Activated CD8-positive, alpha-beta memory T cell treated with anti-CD3 and anti-CD28 coated beads, Interleukin-2, amount 50 U/mL, for 1 hour (primary cell): Measurements from ENCODE around the gene PGM5.
"Not testable (repeated sequence)": the region's sequence is repeated elsewhere in the genome, so short reads cannot be mapped to it uniquely, and the experiment has no call there.

Source experiments
- DNase-seq: peaks from one replicate; pipeline ENCODE4 v3.0.0-alpha.2; 2020; ENCODE audit errors: extremely low read depth

Gene PGM5

DNA sequence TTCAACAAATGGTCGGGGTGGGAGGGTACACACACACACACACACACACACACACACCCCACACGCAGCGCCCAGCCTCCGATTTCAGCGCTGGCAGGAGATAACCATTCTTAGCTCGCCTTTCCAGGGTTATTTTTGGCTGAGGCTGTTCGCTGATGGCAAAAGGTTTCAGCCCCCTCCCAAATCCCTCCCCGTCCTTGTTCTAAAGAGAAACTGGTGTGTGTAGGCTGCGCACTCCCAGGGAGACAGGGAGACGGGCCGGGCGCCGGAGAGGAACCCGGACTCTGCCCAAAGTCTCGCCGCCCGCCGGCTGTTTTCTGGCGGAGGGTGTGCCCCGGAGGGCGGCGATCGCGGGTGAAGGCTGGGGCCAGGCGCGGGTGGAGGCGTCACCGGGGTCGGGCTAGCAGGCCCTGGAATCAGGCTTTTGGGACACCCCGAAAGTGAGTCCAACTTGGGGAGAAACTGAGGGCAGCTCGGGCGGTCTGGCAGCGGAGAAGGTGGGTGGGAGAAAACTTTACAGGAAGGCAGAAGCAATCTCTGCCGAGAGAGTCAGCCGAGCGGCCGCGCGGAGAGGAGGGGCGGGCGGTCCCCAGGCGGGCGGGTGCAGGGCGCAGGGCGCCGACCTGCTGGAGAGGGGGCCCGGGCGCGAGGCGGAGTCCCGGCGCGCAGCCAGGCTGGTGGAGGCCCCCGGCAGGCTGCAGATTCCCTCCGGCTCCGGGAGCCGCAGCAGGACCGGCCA, at the start of gene PGM5:
PGM5 (plus strand) TSS at position 232 of the 739 bp plus-strand sequence. CDS start 517 bp downstream, outside the sequence.
- not testable (repeated sequence) for DNase-seq

GRCh38 chr9:68307127-68307526, 49.3 kb upstream of the PGM5 start:
- not testable (repeated sequence) for DNase-seq

- DNase-seq = not testable (repeated sequence)
Measured at GRCh38 chr9:68307654-68308053, 48.8 kb upstream of the PGM5 start.

DNA sequence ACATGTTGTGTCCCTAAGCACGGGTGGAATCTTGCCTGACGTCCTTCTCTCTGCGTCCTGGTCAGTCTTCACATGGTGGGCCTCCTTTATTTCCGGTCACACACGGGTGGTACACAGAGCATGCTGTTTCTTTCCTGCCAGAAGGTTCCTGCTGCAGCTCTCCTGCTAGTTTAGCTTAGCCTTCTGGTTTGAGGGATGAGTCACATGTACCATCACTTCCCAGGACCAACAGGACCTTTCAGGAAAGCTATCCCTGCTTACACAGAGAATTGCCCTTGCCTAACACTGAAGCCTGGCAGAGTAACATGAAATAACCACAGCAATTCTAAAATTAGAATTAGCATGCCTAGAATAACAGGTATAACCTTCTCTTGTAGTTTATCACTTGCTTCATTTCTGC, 45.2 kb upstream of the PGM5 start:
- DNase-seq = not testable (repeated sequence)

- DNase-seq = not testable (repeated sequence)
Measured at GRCh38 chr9:68318209-68318608, 38.2 kb upstream of the PGM5 start.

GRCh38 chr9:68323749-68324148, 32.7 kb upstream of the PGM5 start:
- not testable (repeated sequence) for DNase-seq

GRCh38 chr9:68324518-68324917, 31.9 kb upstream of the PGM5 start:
- not testable (repeated sequence) for DNase-seq

DNA sequence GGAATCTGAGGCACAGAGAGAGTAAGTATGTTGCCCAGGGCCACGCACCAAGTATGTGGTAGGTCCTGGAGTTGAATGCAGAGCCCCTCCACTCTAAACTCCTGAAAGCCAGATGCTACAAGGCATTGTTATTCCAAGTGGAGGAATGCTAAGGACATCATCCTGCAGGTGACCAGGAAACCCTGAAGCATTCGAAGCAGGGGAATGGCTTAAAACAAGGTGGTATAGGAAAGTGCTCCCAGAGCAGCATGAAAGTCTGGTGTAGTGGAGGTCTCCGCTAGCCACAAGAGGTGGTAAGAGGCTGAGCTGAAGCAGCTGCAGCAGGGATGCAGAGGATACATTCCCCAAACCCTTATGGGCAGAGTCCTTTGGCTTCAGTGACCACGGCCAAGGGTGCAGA, 27.3 kb upstream of the PGM5 start:
- DNase-seq = not testable (repeated sequence)

DNA sequence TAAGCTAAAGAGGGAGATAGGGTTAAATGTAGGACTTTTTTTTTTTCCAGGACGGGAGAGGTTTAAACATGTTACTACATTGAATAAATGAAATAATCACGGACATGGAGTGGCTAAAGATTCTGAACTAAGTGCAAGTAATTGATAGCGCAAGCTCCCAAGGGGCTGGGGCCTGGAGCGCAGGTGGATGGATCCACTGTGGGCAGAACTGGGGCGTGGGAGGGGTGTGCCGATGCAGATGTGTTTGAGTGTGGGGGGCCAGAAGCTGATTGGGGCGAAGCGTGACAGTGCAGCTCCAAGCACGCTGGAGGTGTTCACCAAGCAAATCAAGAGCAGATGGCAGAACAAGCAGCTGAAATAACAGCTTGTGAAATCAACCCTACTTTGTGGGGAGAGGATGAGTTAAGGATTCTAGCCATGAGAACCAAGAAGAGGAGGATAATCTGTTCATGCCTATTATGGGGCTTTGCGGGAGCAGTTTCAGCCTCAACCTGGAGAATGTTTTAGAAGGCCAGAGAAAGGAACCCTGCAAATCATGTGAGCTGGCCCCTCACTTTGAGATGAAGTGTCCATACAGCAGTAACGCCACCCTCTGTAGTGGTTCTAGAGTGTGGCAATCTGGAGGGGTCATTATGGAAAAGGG, 25.8 kb upstream of the PGM5 start:
- not testable (repeated sequence) for DNase-seq

GRCh38 chr9:68332122-68332521, 24.3 kb upstream of the PGM5 start:
- not testable (repeated sequence) for DNase-seq

DNA sequence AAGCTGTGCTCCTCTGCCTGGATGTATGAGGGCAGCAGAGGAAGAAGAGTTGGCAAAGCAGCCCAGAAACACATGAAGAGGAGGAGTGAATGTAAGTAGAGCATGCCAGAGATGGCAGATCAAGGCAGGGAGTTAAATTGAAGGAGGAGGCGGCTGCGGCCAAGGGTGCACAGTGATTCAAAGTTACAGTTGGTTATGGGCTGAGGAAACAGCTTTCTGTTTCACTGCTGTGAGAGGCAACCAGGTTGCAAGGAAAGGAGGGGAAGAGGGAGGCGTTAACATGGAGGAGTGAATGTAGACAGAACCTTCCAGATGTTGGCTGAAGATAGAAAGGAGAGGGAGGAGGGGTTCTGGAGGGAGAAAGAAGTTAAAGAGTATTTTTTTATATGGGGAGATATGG, 20.5 kb upstream of the PGM5 start:
- DNase-seq = not testable (repeated sequence)

DNA sequence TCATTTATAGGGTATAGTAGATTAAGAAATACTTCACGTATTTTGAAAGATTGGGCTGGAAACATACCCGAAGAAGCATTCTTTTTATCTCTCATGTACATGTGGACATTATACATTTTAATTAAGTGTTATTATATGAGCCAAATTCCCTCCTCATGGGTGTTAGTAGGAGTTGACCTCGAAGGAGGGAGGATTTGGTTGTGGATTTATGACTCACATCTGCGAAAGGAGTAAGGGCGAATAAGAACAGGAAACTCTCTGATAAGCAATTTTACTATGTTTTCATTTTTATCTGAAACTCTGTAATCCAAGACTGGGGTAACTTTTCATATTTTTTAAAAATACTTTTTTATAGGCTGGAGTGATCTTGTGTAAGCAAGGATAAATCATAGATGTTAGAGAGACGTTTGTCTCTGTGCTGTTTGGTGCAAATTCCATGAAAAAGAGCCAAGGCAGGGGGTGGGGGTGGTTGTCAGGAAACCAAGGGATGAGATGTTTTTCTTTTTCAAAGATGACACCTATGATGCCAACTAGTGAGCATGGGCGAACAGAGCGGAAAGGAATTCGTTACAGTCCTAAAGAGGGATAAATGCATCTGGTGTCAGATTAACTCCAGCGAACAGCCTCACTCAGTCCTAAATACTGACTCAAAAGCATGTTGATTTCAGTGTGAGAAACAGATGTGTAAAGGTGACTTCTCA, 19.6 kb upstream of the PGM5 start:
- DNase-seq = not testable (repeated sequence)

DNA sequence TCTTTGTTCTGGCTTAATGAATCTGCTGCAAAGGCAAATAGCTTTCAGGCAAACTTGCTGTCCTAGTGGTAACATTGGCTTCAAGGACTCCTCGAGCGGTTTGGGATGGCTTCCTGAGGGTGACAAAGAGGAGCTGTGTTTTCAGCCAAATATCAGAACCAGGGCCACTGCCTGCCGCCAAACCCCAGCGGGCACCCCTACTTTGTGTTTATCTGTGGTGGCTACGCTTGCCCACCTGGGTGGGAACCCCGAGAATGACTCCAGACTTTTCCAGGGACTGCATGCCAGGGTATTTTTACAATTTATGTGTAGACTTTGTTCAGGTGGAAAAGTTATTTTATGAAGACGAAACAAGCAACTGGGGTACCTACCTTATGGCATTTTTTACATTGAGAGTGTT, 18.4 kb upstream of the PGM5 start:
- not testable (repeated sequence) for DNase-seq

DNA sequence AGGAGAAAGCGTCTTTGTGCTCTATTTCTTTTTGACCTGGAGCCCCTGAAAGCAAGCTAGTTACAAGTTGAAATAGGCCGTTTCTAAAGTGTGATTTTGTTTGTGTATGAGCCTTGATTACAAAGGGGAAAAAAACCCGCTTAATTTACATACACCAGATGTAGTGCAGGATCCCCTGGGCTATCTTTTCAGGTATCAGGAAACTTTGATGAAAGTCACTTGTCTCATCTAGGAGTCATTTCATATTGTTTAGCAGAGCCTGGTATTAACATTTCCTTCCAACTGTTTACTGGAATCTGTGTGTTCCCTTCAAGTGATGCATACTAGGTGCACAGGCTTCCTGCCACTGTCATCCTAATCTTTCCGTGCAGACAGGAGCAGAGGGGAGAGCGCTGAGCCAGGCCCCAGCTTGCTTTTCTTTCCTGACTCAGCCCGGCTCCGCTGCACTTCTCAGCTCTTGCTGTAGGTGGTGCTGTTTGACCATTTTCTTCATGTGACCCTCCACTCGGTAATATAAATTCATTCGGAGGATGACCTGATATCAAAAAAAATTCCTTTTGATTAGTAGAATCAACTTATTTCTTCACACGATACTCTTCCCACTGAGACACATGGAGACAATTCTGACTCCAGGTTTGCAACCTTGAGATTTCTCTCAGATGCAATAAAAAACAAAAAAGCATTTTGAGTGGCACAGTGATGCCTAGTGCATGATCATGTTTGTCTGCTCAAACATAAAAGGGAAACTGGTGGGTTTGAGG, 14.0 kb upstream of the PGM5 start:
- DNase-seq = not testable (repeated sequence)

- DNase-seq = not testable (repeated sequence)
Measured at GRCh38 chr9:68343242-68343641, 13.2 kb upstream of the PGM5 start.

DNA sequence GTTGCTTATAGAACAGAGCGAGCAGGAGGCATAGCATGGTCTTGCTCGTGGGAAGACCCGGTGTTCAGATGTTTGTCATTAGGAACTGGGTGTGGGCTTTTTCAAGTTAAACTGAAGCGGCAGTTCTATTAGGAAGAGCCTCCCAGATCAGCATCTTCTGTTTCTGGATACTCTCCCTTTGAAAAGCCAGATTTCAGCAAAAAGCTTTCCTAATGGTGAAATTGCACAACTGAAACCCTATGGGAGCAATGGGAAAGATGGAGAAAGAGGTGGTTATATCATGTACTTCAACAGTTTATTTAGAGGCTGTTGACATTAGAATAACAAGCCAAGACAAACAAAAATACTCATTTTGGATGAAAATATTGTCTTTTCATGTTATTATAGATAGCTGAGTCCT, 12.4 kb upstream of the PGM5 start:
- not testable (repeated sequence) for DNase-seq

DNA sequence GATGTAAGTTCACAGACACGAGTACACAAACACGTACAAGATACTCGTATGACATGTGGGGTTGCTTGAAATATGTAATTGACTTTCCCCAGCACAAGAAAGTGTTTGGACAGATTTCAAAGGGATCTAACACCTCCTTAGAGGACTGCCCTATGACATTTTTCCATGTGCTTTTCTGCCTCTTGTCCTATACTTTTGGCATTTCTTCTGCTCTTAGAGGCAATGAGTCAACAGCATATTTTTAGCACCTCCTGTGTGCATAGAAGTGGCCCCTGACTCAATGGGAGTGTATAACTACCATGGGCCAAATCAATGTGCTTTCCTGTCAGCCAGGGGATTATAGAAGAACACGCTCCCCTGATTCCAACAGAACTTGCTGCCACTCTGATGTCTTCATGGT, 4.7 kb upstream of the PGM5 start:
- DNase-seq = not testable (repeated sequence)

- not testable (repeated sequence) for DNase-seq
Measured at GRCh38 chr9:68355993-68356379, 425 bp upstream of the PGM5 start.

DNA sequence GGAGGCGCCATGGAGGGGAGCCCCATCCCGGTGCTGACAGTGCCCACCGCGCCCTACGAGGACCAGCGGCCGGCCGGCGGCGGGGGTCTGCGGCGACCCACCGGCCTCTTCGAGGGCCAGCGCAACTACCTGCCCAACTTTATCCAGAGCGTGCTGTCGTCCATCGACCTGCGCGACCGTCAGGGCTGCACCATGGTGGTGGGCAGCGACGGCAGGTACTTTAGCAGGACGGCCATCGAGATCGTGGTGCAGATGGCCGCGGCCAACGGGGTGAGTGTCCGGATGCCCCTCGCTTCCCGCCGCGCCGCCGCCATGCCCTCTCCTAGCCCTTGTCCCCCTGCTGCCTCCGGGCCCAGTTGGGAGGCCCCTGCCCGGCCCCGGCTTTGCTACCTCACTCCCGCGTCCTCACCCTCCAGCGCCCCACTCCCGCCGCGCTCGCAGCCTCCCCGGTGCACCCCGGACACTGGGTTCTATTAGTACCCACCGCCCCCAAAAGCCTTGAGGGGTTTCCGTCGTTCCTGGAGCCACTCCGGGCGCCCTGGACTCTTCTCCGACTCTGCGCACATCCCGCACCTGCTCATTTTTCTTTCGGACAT, 806 bp downstream of the PGM5 start:
- DNase-seq = not testable (repeated sequence)

DNA sequence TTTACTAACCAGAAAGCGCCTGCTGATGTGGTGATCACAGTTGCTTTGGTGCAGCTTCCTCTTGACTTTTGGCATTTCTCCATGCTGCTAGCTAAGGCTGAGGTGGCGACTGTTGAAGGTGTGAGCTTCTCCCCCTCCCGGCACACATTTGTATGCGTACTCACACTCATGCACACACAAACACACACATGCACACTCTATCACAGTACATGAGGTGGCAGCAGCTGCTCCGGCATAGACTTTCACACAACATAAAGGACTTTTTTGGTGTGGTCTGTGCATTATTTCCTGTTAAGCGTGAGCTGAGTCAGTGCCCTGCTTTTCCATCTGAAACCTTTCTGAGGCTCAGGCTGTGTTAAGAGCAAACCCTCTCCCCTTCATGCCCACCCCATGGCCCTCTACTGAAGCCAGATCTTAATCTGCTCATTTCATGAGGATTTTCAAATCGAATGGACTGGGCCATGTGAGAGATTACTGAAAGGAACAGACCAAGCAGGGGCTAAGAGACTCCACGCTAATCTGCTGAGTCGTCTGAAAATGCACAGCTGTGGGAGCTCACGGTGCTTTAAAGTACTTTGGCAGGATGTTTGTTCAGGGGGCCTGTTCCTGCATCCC, 10.6 kb downstream of the PGM5 start:
- DNase-seq = not testable (repeated sequence)

- DNase-seq = not testable (repeated sequence)
Measured at GRCh38 chr9:68375789-68376188, 19.4 kb downstream of the PGM5 start.
